A549 (cell line): Measurements from ENCODE around the gene FLNB.

Experiments
- BCL3 ChIP-seq: fragments of >200 bp; sonication (Bioruptor Twin); formaldehyde crosslinking; IDR thresholded peaks from 3 replicates; pipeline ENCODE4 v1.6.1; 2016
- BHLHE40 ChIP-seq: IDR thresholded peaks from 2 replicates; pipeline ENCODE4 v1.6.1; 2012; ENCODE audit warnings: low read depth, low read length, inconsistent platforms
- CHD2 ChIP-seq: fragments of 150-350 bp; IDR thresholded peaks from 2 replicates; pipeline ENCODE4 v1.6.1; 2014; ENCODE audit warnings: low read length; ENCODE audit not compliant: partially characterized antibody
- CTCF ChIP-seq: fragments of >200 bp; sonication (Bioruptor Twin); formaldehyde crosslinking; IDR thresholded peaks from 3 replicates; pipeline ENCODE4 v1.5.1; 2016
- ELK1 ChIP-seq: fragments of 150-350 bp; IDR thresholded peaks from 2 replicates; pipeline ENCODE4 v1.6.1; 2014; ENCODE audit warnings: low read depth, mild to moderate bottlenecking, low read length
- EP300 ChIP-seq, 2 experiments: fragments of >200 bp; sonication (Bioruptor Twin); formaldehyde crosslinking; IDR thresholded peaks; 2 replicates in 1 of 2; 3 replicates in 1 of 2; pipeline ENCODE4 v1.6.1; 2016 to 2017
- HOXB13 ChIP-seq: fragments of 250-450 bp; sonication (Bioruptor Pico); IDR thresholded peaks from 2 replicates; pipeline ENCODE4 v1.5.0; 2020; ENCODE audit warnings: low read depth, mild to moderate bottlenecking, moderate library complexity
- JUNB ChIP-seq: fragments of >200 bp; sonication (Bioruptor Twin); formaldehyde crosslinking; IDR thresholded peaks from 2 replicates; pipeline ENCODE4 v1.6.1; 2016
- MAX ChIP-seq: IDR thresholded peaks from 2 replicates; pipeline ENCODE4 v1.6.1; 2012
- MYC ChIP-seq: IDR thresholded peaks from 2 replicates; pipeline ENCODE4 v1.6.1; 2012; ENCODE audit warnings: mild to moderate bottlenecking, inconsistent platforms, low read length, improper control_type of control experiment, borderline replicate concordance
- POLR2A ChIP-seq: IDR thresholded peaks from 2 replicates; pipeline ENCODE4 v1.6.1; 2012; ENCODE audit warnings: mild to moderate bottlenecking, low read length
- RFX5 ChIP-seq: fragments of 450-650 bp; IDR thresholded peaks from 2 replicates; pipeline ENCODE4 v1.7.1; 2014; ENCODE audit warnings: antibody characterized with exemption, mild to moderate bottlenecking, moderate library complexity
- TF ChIP-seq, protein P1 (sequence below): fragments of 200-600 bp; sonication (generic); IDR thresholded peaks from 2 replicates; pipeline ENCODE4 v1.6.1; 2016; ENCODE audit warnings: antibody characterized with exemption, mild to moderate bottlenecking, moderate library complexity
- TF ChIP-seq, protein P2 (sequence below): fragments of 450-650 bp; IDR thresholded peaks from 2 replicates; pipeline ENCODE4 v1.6.1; 2014; ENCODE audit warnings: antibody characterized with exemption

- no peak for TF ChIP-seq JUNB
- TF ChIP-seq POLR2A = no peak
- TF ChIP-seq BHLHE40 = no peak
- TF ChIP-seq BCL3 = no peak
- no peak for TF ChIP-seq CTCF
- TF ChIP-seq MYC = no peak
- no peak for TF ChIP-seq ELK1
- TF ChIP-seq CHD2 = no peak
- TF ChIP-seq, protein P1, sequence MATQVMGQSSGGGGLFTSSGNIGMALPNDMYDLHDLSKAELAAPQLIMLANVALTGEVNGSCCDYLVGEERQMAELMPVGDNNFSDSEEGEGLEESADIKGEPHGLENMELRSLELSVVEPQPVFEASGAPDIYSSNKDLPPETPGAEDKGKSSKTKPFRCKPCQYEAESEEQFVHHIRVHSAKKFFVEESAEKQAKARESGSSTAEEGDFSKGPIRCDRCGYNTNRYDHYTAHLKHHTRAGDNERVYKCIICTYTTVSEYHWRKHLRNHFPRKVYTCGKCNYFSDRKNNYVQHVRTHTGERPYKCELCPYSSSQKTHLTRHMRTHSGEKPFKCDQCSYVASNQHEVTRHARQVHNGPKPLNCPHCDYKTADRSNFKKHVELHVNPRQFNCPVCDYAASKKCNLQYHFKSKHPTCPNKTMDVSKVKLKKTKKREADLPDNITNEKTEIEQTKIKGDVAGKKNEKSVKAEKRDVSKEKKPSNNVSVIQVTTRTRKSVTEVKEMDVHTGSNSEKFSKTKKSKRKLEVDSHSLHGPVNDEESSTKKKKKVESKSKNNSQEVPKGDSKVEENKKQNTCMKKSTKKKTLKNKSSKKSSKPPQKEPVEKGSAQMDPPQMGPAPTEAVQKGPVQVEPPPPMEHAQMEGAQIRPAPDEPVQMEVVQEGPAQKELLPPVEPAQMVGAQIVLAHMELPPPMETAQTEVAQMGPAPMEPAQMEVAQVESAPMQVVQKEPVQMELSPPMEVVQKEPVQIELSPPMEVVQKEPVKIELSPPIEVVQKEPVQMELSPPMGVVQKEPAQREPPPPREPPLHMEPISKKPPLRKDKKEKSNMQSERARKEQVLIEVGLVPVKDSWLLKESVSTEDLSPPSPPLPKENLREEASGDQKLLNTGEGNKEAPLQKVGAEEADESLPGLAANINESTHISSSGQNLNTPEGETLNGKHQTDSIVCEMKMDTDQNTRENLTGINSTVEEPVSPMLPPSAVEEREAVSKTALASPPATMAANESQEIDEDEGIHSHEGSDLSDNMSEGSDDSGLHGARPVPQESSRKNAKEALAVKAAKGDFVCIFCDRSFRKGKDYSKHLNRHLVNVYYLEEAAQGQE = no peak
- no peak for TF ChIP-seq HOXB13
- no peak for TF ChIP-seq MAX
- TF ChIP-seq EP300 (IDR thresholded peaks at IDR 0.05) = no peak
- TF ChIP-seq, protein P2, sequence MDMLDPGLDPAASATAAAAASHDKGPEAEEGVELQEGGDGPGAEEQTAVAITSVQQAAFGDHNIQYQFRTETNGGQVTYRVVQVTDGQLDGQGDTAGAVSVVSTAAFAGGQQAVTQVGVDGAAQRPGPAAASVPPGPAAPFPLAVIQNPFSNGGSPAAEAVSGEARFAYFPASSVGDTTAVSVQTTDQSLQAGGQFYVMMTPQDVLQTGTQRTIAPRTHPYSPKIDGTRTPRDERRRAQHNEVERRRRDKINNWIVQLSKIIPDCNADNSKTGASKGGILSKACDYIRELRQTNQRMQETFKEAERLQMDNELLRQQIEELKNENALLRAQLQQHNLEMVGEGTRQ = no peak
- no peak for TF ChIP-seq RFX5
Measured at GRCh38 chr3:58079773-58080172, 71.6 kb downstream of the FLNB start.
